HG03571 (cell line): ENCODE measurements around the gene CPPED1.

ENCODE experiments used
- ATAC-seq: cut with Tn5 transposase; IDR thresholded peaks from one replicate; pipeline ENCODE4 v1.9.1; 2021; ENCODE audit not compliant: unreplicated experiment

The CPPED1 gene

GRCh38 chr16:12613131-12613991, 190.3 kb downstream of the CPPED1 start:
- peak; percentile 68 for ATAC-seq

- no peak for ATAC-seq
Observed at GRCh38 chr16:12612598-12613101, 191.0 kb downstream of the CPPED1 start.

GRCh38 chr16:12611916-12612597, 191.6 kb downstream of the CPPED1 start:
- no peak for ATAC-seq

GRCh38 chr16:12611006-12611477, 192.6 kb downstream of the CPPED1 start:
- no peak for ATAC-seq

GRCh38 chr16:12609937-12610699, 193.6 kb downstream of the CPPED1 start:
- ATAC-seq, result no peak
